D721Med (cell line): ENCODE measurements around the gene AMIGO2.

ENCODE experiments used
- DNase-seq: peaks from one replicate; pipeline ENCODE4 v3.0.0; 2011; ENCODE audit warnings: low spot score; ENCODE audit not compliant: insufficient read length
- FAIRE-seq: peaks from 2 replicates; lab custom pipeline; 2011; peaks lifted over from hg19 to GRCh38; lab: Jason Lieb, UNC
- CTCF ChIP-seq: IDR thresholded peaks from 2 replicates; pipeline ENCODE4 v1.5.1; 2012; ENCODE audit warnings: mild to moderate bottlenecking, control low read depth; ENCODE audit not compliant: insufficient read depth; ENCODE audit errors: missing control alignments

AMIGO2 gene

GRCh38 chr12:47107446-47107845, 27.7 kb upstream of the AMIGO2 start:
- DNase-seq (no peak), FAIRE-seq (no peak)
- TF ChIP-seq CTCF: no peak

GRCh38 chr12:47105914-47106674, 26.3 kb upstream of the AMIGO2 start:
- FAIRE-seq: no peak
- TF ChIP-seq CTCF: no peak
- no peak for DNase-seq

- DNase-seq (no peak), FAIRE-seq (no peak)
- no peak for TF ChIP-seq CTCF
These were observed 23.3 kb upstream of the AMIGO2 start for GRCh38 chr12:47102845-47103651.

- DNase-seq (no peak), FAIRE-seq (no peak)
- no peak for TF ChIP-seq CTCF
These were observed 22.6 kb upstream of the AMIGO2 start for GRCh38 chr12:47102406-47102805.

- FAIRE-seq (no peak), DNase-seq (no peak)
- TF ChIP-seq CTCF: no peak
These were observed 20.4 kb upstream of the AMIGO2 start for GRCh38 chr12:47100160-47100559.

- FAIRE-seq (no peak), DNase-seq (no peak)
- no peak for TF ChIP-seq CTCF
These were observed 19.9 kb upstream of the AMIGO2 start for GRCh38 chr12:47099610-47100009.

- DNase-seq: no peak
- FAIRE-seq: no peak
- no peak for TF ChIP-seq CTCF
These were observed 18.3 kb upstream of the AMIGO2 start for GRCh38 chr12:47098099-47098498.
